Uterus (tissue), 2 donors: ENCODE results near the gene CBR1.

ENCODE experiments used
- CTCF ChIP-seq, 4 experiments: fragments of 200-600 bp in 2 of 4; fragments of 450-650 bp in 2 of 4; sonication (generic) in 2 of 4; IDR thresholded peaks; one replicate each; pipeline ENCODE4 v1.5.1; 2016 to 2019; ENCODE audit warnings: antibody characterized with exemption in 4 of 4, mild to moderate bottlenecking in 2 of 4, moderate library complexity in 1 of 4
- POLR2A ChIP-seq, 2 donors: fragments of 450-650 bp; IDR thresholded peaks; one replicate each; pipeline ENCODE4 v1.6.1; 2016; ENCODE audit warnings: antibody characterized with exemption in 2 of 2, mild to moderate bottlenecking in 1 of 2, moderate library complexity in 1 of 2

- TF ChIP-seq CTCF (IDR thresholded peaks at IDR 0.05) (no peak), POLR2A (IDR thresholded peaks at IDR 0.05) (no peak)
Observed at GRCh38 chr21:36073181-36073580, 3.4 kb downstream of the CBR1 start.
